ENCODE data around the gene LBHD2. TPM values are rescaled to one million over a fixed set of nuclear protein-coding genes. Genes with fewer than 3 reads are reported as not detected.

Gene LBHD2
- total and polyA plus RNA-seq, 2 of the 13 experiments (the other 11 are each of a cell fraction or from before 2014, with no cell fraction given): 0.67 to 1.00 TPM

- peaks cover 5 to 40% of the 10 kb centered on the region in 2 experiments; a peak in 4 of 5 replicates for H3K27me3 ChIP-seq (ENCODE audit: control insufficient read depth in 1 of 2, insufficient read depth in 2 of 2, low read length in 2 of 2)
- DNase-seq (ENCODE audit: low spot score) (no peak), ATAC-seq (peak; percentile 4), FAIRE-seq (no peak)
- H3K4me1 ChIP-seq (ENCODE audit: insufficient read depth, low read length): peaks cover 78% of the 10 kb centered on the region
- 0 out of 2 replicates have a peak, but pooled peaks have one; percentile 25 for TF ChIP-seq ZNF605 (CRISPR knock-in tag; IDR thresholded peaks at IDR 0.05)
- no peak for TF ChIP-seq THAP11 (CRISPR knock-in tag; IDR thresholded peaks at IDR 0.05)
- TF ChIP-seq ZNF768 (CRISPR knock-in tag; IDR thresholded peaks at IDR 0.05): peak; percentile 54; the same call in 1 of the 2 replicates
- TF ChIP-seq CBX1 (IDR thresholded peaks at IDR 0.05; ENCODE audit: low read depth): no peak
- peak; percentile 30; the same call in 1 of the 2 replicates for TF ChIP-seq ZFY (CRISPR knock-in tag; IDR thresholded peaks at IDR 0.05)
- 0 out of 2 replicates have a peak, but pooled peaks have one; percentile 4 for TF ChIP-seq SAP130 (CRISPR knock-in tag; IDR thresholded peaks at IDR 0.05; ENCODE audit: low read depth)
- TF ChIP-seq TBX3 (IDR thresholded peaks at IDR 0.05; ENCODE audit: borderline replicate concordance): 0 out of 2 replicates have a peak, but pooled peaks have one; percentile 20
- 0 out of 2 replicates have a peak, but pooled peaks have one; percentile 38 for TF ChIP-seq ZFP91 (CRISPR knock-in tag; IDR thresholded peaks at IDR 0.05; ENCODE audit: borderline replicate concordance)
- TF ChIP-seq HNRNPLL (IDR thresholded peaks at IDR 0.05; ENCODE audit: low read depth, low read length, poor library complexity, severe bottlenecking): peak; percentile 8
- 0 out of 2 replicates have a peak, but pooled peaks have one; percentile 32 for TF ChIP-seq ZNF629 (CRISPR knock-in tag; conservative IDR thresholded peaks at IDR 0.05)
- no peak for TF ChIP-seq ZMAT5 (CRISPR knock-in tag; IDR thresholded peaks at IDR 0.05; ENCODE audit: borderline replicate concordance, low read depth)
- TF ChIP-seq PRDM10 (CRISPR knock-in tag; IDR thresholded peaks at IDR 0.05; ENCODE audit: low read depth): peak; percentile 96
- TF ChIP-seq CAMTA2 (CRISPR knock-in tag; IDR thresholded peaks at IDR 0.05; ENCODE audit: borderline replicate concordance): no peak
- WGBS (ENCODE audit: low lambda C conversion rate): no CpG with 5 or more reads among the region's 14 CpGs
- no peaks in the 10 kb centered on the region for H3K9me3 ChIP-seq (ENCODE audit: low read length)
- H3K79me2 ChIP-seq (ENCODE audit: insufficient read depth, low read length): no peaks in the 10 kb centered on the region
- CTCF ChIA-PET (ENCODE audit: low intra/inter-chr PET ratio, low total read pairs): interaction anchor here (0.9 kb wide), 1 partner anchor 41 kb away, joined by 3 read pairs; no protein-coding TSS in a partner anchor
- H3K27ac ChIP-seq (ENCODE audit: extremely low read length, insufficient read depth, low read length): no peak overlapping the region
- no peaks in the 10 kb centered on the region for H3K36me3 ChIP-seq (replicated peaks in 1 of 2; ENCODE audit: control insufficient read depth in 1 of 2, insufficient read depth in 2 of 2, low read length in 2 of 2)
- no TSS peak for BruUV-seq (replicated peaks)
- in situ Hi-C loops (cut with HindIII; ENCODE audit: extremely low pct_ligation_motif_present, low pct_unique_long_range_greater_than_20kb) (no loop called here), intact Hi-C loops (cut with micrococcal nuclease; ENCODE audit: unreplicated experiment) (no loop called here)
- peak overlapping the region; percentile 76 for H3K4me2 ChIP-seq (ENCODE audit: low read depth, low read length)
- H3K9ac ChIP-seq (ENCODE audit: insufficient read depth, low read depth, low read length): no peak overlapping the region
- no peak overlapping the region for H2AFZ ChIP-seq (ENCODE audit: low read length)
- POLR2A ChIA-PET: interaction anchor here (1.8 to 3.1 kb wide), 4 partner anchors 21 to 260 kb away, joined by 9 to 26 read pairs (median 18); partner anchors contain the start of genes EIF5 and EXOC3L4
- peak overlapping the region; percentile 5 to 76 (median 62); a peak in 4 of 6 replicates for H3K4me3 ChIP-seq (replicated peaks in 1 of 3; ENCODE audit: insufficient read depth in 1 of 3, low read depth in 2 of 3, low read length in 3 of 3)
- no peaks in the 10 kb centered on the region for H4K20me1 ChIP-seq (ENCODE audit: insufficient read depth, low read length)
Measured at GRCh38 chr14:103073367-103073875, 10.6 kb upstream of the LBHD2 start.
